HepG2 (cell line): Measurements from ENCODE around the gene UNC5B. TPM values are rescaled to one million over a fixed set of nuclear protein-coding genes. Genes with fewer than 3 reads are reported as not detected.

Source experiments
- ATAC-seq: fragments of 200-7000 bp; cut with Tn5 transposase; 3 replicates; pipeline ENCODE4 v1.9.1; 2020; ENCODE audit warnings: mild to moderate bottlenecking, moderate library complexity
- BruUV-seq: library from RNA; stranded (reverse); fragments of 400-500 nt; replicated peaks from 2 replicates; lab custom pipeline; 2021; lab: Mats Ljungman, UMichigan
- CTCF ChIA-PET: fragments of 300-600 bp; formaldehyde crosslinking; extraction: SDS; loops from one replicate; lab custom pipeline; 2021; ENCODE audit warnings: low total read pairs, inconsistent platforms, low intra/inter-chr PET ratio; lab: Yijun Ruan, JAX
- POLR2A ChIA-PET: fragments of 350-600 bp; sonication (Branson Sonifier 250); formaldehyde crosslinking; loops from one replicate; lab custom pipeline; 2020; ENCODE audit warnings: antibody characterized with exemption, inconsistent platforms; lab: Yijun Ruan, JAX
- DNase-seq: peaks from one replicate; pipeline ENCODE4 v3.0.0-alpha.2; 2015; ENCODE audit warnings: low spot score
- FAIRE-seq: peaks from 3 replicates; lab custom pipeline; 2011; peaks lifted over from hg19 to GRCh38; lab: Jason Lieb, UNC
- H2AFZ ChIP-seq: one replicate; pipeline ENCODE4 v1.6.1; 2011; ENCODE audit warnings: low read length, inconsistent platforms
- H3K27ac ChIP-seq: fragments of 300-600 bp; 3 replicates; pipeline ENCODE4 v1.8.0; 2011; ENCODE audit warnings: mixed run types, mild to moderate bottlenecking, mixed read lengths, low read length, inconsistent platforms; ENCODE audit not compliant: insufficient read depth; ENCODE audit errors: extremely low read length
- H3K27me3 ChIP-seq, 2 experiments: fragments of 200-600 bp in 1 of 2; 2 replicates in 1 of 2; 3 replicates in 1 of 2; pipeline versions ENCODE4 v1.6.0 to v1.8.0; 2011; ENCODE audit warnings: low read length in 2 of 2, mild to moderate bottlenecking in 2 of 2, moderate library complexity in 2 of 2, inconsistent platforms in 1 of 2; ENCODE audit not compliant: insufficient read depth in 2 of 2, control insufficient read depth in 1 of 2
- H3K36me3 ChIP-seq, 2 experiments: fragments of 200-600 bp in 1 of 2; replicated peaks in 1 of 2; 2 replicates in 1 of 2; 3 replicates in 1 of 2; pipeline versions ENCODE4 v1.5.1 to v1.8.0; 2011; ENCODE audit warnings: low read length in 2 of 2, inconsistent platforms in 1 of 2; ENCODE audit not compliant: insufficient read depth in 2 of 2, control insufficient read depth in 1 of 2
- H3K4me1 ChIP-seq: 2 replicates; pipeline ENCODE4 v1.5.1; 2012; ENCODE audit warnings: low read length, inconsistent platforms; ENCODE audit not compliant: insufficient read depth
- H3K4me2 ChIP-seq: 2 replicates; pipeline ENCODE4 v1.6.0; 2011; ENCODE audit warnings: low read depth, low read length, inconsistent platforms
- H3K4me3 ChIP-seq, 3 experiments: fragments of 200-600 bp in 1 of 3; sonication (generic), shearing (Covaris generic) in 1 of 3; replicated peaks in 1 of 3; 2 replicates each; pipeline ENCODE4 v1.5.1; 2011 to 2016; ENCODE audit warnings: low read length in 3 of 3, inconsistent platforms in 2 of 3, low read depth in 2 of 3, mild to moderate bottlenecking in 2 of 3, control low read depth in 1 of 3, mixed read lengths in 1 of 3; ENCODE audit not compliant: insufficient read depth in 1 of 3
- H3K79me2 ChIP-seq: one replicate; pipeline ENCODE4 v1.6.1; 2011; ENCODE audit warnings: low read length, inconsistent platforms; ENCODE audit not compliant: insufficient read depth
- H3K9ac ChIP-seq: 2 replicates; pipeline ENCODE4 v1.6.0; 2011; ENCODE audit warnings: mild to moderate bottlenecking, low read depth, low read length, inconsistent platforms; ENCODE audit not compliant: insufficient read depth
- H3K9me3 ChIP-seq: 2 replicates; pipeline ENCODE4 v1.5.1; 2012; ENCODE audit warnings: mild to moderate bottlenecking, low read length
- H4K20me1 ChIP-seq: 2 replicates; pipeline ENCODE4 v1.6.0; 2011; ENCODE audit warnings: inconsistent platforms, mild to moderate bottlenecking, low read length, moderate library complexity; ENCODE audit not compliant: insufficient read depth
- DPF2 ChIP-seq: sonication (generic); formaldehyde crosslinking; IDR thresholded peaks from 2 replicates; pipeline ENCODE4 v1.4.0; 2020; ENCODE audit warnings: mild to moderate bottlenecking, low read depth, missing genetic modification reagents, borderline replicate concordance
- GTF3A ChIP-seq: sonication (generic); formaldehyde crosslinking; conservative IDR thresholded peaks from 2 replicates; pipeline ENCODE4 v1.4.0; 2020; ENCODE audit warnings: mild to moderate bottlenecking, missing genetic modification reagents
- NR0B2 ChIP-seq: sonication (generic); formaldehyde crosslinking; IDR thresholded peaks from 2 replicates; pipeline ENCODE4 v1.4.0; 2020; ENCODE audit warnings: mild to moderate bottlenecking, missing genetic modification reagents
- THAP7 ChIP-seq: sonication (generic); formaldehyde crosslinking; IDR thresholded peaks from 2 replicates; pipeline ENCODE4 v1.8.1; 2023; ENCODE audit warnings: mild to moderate bottlenecking, missing genetic modification reagents
- ZNF460 ChIP-seq: sonication (generic); formaldehyde crosslinking; IDR thresholded peaks from 2 replicates; pipeline ENCODE4 v1.5.1; 2020; ENCODE audit warnings: missing genetic modification reagents, mild to moderate bottlenecking, borderline replicate concordance
- ZNF569 ChIP-seq: sonication (generic); formaldehyde crosslinking; IDR thresholded peaks from 2 replicates; pipeline ENCODE4 v1.5.0; 2020; ENCODE audit warnings: mild to moderate bottlenecking, missing genetic modification reagents, moderate library complexity, borderline replicate concordance
- ZNF770 ChIP-seq: sonication (generic); formaldehyde crosslinking; IDR thresholded peaks from 2 replicates; pipeline ENCODE4 v1.5.0; 2020; ENCODE audit warnings: mild to moderate bottlenecking, missing genetic modification reagents
- WGBS: methylation state at CpG from one replicate; pipeline ENCODE4 v1.1.6; 2017; ENCODE audit warnings: low lambda C conversion rate; 5-methylcytosine and 5-hydroxymethylcytosine counted together
- in situ Hi-C: cut with HindIII; loops from 2 replicates; pipeline ENCODE4 v1.10.0; 2017; ENCODE audit warnings: low pct_unique_long_range_greater_than_20kb; ENCODE audit not compliant: extremely low pct_ligation_motif_present
- intact Hi-C: fragments of 100-400 bp; cut with micrococcal nuclease; formaldehyde crosslinking; loops from one replicate; pipeline ENCODE4 v1.10.0; 2022; ENCODE audit not compliant: unreplicated experiment
- polyA plus RNA-seq, 8 experiments: library from polyadenylated mRNA; depleted of rRNA in 3 of 8; stranded (reverse) in 7 of 8; unstranded in 1 of 8; fragments of >200 nt; fragmentation: Illumina TruSeq in 4 of 8; extraction: Trizol in 4 of 8; gene quantifications; 2 replicates each; pipeline versions ENCODE4 v1.2.1 to v1.2.3, GENCODE V29; 2011 to 2016; ENCODE audit warnings: low read depth in 4 of 8, missing spikeins in 1 of 8, mixed read lengths in 1 of 8; ENCODE audit not compliant: insufficient read depth in 1 of 8
- total RNA-seq, 5 experiments: library from RNA; depleted of rRNA; stranded (reverse); fragments of >200 nt; fragmentation: Illumina TruSeq; extraction: Trizol; gene quantifications; 2 replicates each; pipeline ENCODE4 v1.2.3, GENCODE V29; 2016; ENCODE audit warnings: low read depth in 1 of 5

Gene UNC5B
- total and polyA plus RNA-seq, 2 of the 13 experiments (the other 11 are each of a cell fraction or from before 2014, with no cell fraction given) = 0.07 TPM

- TF ChIP-seq ZNF770 (CRISPR knock-in tag) (no peak), GTF3A (CRISPR knock-in tag) (no peak), DPF2 (CRISPR knock-in tag) (no peak), NR0B2 (no peak), ZNF460 (CRISPR knock-in tag) (no peak), THAP7 (CRISPR knock-in tag) (no peak), ZNF569 (CRISPR knock-in tag) (no peak)
- no peak for ATAC-seq
- peaks cover 3 to 53% of the 10 kb centered on the region in 2 experiments; a peak in 3 of 5 replicates for H3K27me3 ChIP-seq
- H3K4me1 ChIP-seq = no peaks in the 10 kb centered on the region
- H3K27ac ChIP-seq = no peak overlapping the region
- CTCF ChIA-PET = no interaction called here
- DNase-seq = no peak
- POLR2A ChIA-PET = no interaction called here
- in situ Hi-C loops (no loop called here), intact Hi-C loops (no loop called here)
- no peaks in the 10 kb centered on the region for H3K9me3 ChIP-seq
- BruUV-seq = no TSS peak
- WGBS = 2% methylated on average over 7 of the region's 16 CpGs
- no peak overlapping the region for H3K9ac ChIP-seq
- H3K4me2 ChIP-seq = no peak overlapping the region
- peaks cover under 1% of the 10 kb centered on the region; the same call in 1 of the 2 replicates for H4K20me1 ChIP-seq
- H3K36me3 ChIP-seq = no peaks in the 10 kb centered on the region
- H3K79me2 ChIP-seq = no peaks in the 10 kb centered on the region
- FAIRE-seq = no peak
- no peak overlapping the region for H3K4me3 ChIP-seq
- no peak overlapping the region for H2AFZ ChIP-seq
Measured at GRCh38 chr10:71234970-71235685, 22.8 kb downstream of the UNC5B start.
